Esophagus muscularis mucosa (tissue), 4 donors: ENCODE results near the gene ZNF423. TPM values are rescaled to one million over a fixed set of nuclear protein-coding genes. Genes with fewer than 3 reads are reported as not detected.

Source experiments
- DNase-seq: peaks from one replicate; pipeline ENCODE4 v3.0.0-alpha.2; 2017; ENCODE audit errors: extremely low spot score
- H3K27ac ChIP-seq, 4 donors: fragments of 200-600 bp; sonication (generic); replicated peaks in 1 of 4; 1 replicate in 3 of 4; 2 replicates in 1 of 4; pipeline ENCODE4 v1.5.1; 2016 to 2019; ENCODE audit warnings: mild to moderate bottlenecking in 1 of 4
- H3K27me3 ChIP-seq, 4 donors: fragments of 200-600 bp; sonication (generic); one replicate each; pipeline versions ENCODE4 v1.5.1 to v1.6.0; 2016 to 2019
- H3K36me3 ChIP-seq, 4 donors: fragments of 200-600 bp; sonication (generic); one replicate each; pipeline ENCODE4 v1.5.1; 2016 to 2019
- H3K4me1 ChIP-seq, 4 donors: fragments of 200-600 bp; sonication (generic); one replicate each; pipeline ENCODE4 v1.5.1; 2016 to 2019
- H3K4me3 ChIP-seq, 4 donors: fragments of 200-600 bp; sonication (generic); 1 replicate in 2 of 4; 2 replicates in 2 of 4; pipeline ENCODE4 v1.5.1; 2016 to 2019; ENCODE audit warnings: mild to moderate bottlenecking in 4 of 4, moderate library complexity in 1 of 4
- H3K9me3 ChIP-seq, 4 donors: fragments of 200-600 bp; sonication (generic); 1 replicate in 3 of 4; 2 replicates in 1 of 4; pipeline ENCODE4 v1.5.1; 2016 to 2019
- EP300 ChIP-seq: sonication (generic); formaldehyde crosslinking; IDR thresholded peaks from one replicate; pipeline ENCODE4 v1.6.1; 2017; ENCODE audit warnings: antibody characterized with exemption
- POLR2A ChIP-seq: fragments of 450-650 bp; IDR thresholded peaks from one replicate; pipeline ENCODE4 v1.6.1; 2017; ENCODE audit warnings: antibody characterized with exemption, moderate library complexity, mild to moderate bottlenecking, low read depth
- POLR2AphosphoS5 ChIP-seq, 2 donors: sonication (generic); formaldehyde crosslinking; IDR thresholded peaks; one replicate each; pipeline ENCODE4 v1.6.1; 2017; ENCODE audit warnings: antibody characterized with exemption in 2 of 2
- WGBS: methylation state at CpG from one replicate; pipeline ENCODE4 v1.1.5; 2018; 5-methylcytosine and 5-hydroxymethylcytosine counted together
- intact Hi-C: fragments of 100-400 bp; cut with DNase I; formaldehyde crosslinking; loops from one replicate; pipeline ENCODE4 v1.15.1; 2023
- total RNA-seq, 4 donors: library from RNA; depleted of rRNA; stranded (reverse); fragments of >200 nt; gene quantifications; one replicate each; pipeline versions ENCODE4 v1.1.0 to v1.2.1, GENCODE V29; 2016
- TF ChIP-seq, protein P1 (sequence below), 3 experiments: fragments of 200-600 bp in 2 of 3; fragments of 450-650 bp in 1 of 3; sonication (generic) in 2 of 3; IDR thresholded peaks; one replicate each; pipeline ENCODE4 v1.5.1; 2017 to 2019; ENCODE audit warnings: antibody characterized with exemption in 3 of 3, mild to moderate bottlenecking in 2 of 3, moderate library complexity in 1 of 3

ZNF423 gene
- total RNA-seq, 4 donors from 2014 or later: 8.7 to 22.5 (median 10.3) TPM

GRCh38 chr16:49477250-49477895 lies 378.5 kb downstream of the ZNF423 start:
- Histone ChIP-seq H3K36me3 (no peaks in the 10 kb centered on the region), H3K4me1 (no peaks in the 10 kb centered on the region), H3K9me3 (no peaks in the 10 kb centered on the region), H3K27me3 (no peaks in the 10 kb centered on the region), H3K4me3 (no peak overlapping the region), H3K27ac (no peak overlapping the region)
- DNase-seq: no peak
- intact Hi-C loops: no loop called here
- TF ChIP-seq POLR2A (no peak), EP300 (no peak), POLR2AphosphoS5 (IDR thresholded peaks at IDR 0.05) (no peak)
- TF ChIP-seq, protein P1, sequence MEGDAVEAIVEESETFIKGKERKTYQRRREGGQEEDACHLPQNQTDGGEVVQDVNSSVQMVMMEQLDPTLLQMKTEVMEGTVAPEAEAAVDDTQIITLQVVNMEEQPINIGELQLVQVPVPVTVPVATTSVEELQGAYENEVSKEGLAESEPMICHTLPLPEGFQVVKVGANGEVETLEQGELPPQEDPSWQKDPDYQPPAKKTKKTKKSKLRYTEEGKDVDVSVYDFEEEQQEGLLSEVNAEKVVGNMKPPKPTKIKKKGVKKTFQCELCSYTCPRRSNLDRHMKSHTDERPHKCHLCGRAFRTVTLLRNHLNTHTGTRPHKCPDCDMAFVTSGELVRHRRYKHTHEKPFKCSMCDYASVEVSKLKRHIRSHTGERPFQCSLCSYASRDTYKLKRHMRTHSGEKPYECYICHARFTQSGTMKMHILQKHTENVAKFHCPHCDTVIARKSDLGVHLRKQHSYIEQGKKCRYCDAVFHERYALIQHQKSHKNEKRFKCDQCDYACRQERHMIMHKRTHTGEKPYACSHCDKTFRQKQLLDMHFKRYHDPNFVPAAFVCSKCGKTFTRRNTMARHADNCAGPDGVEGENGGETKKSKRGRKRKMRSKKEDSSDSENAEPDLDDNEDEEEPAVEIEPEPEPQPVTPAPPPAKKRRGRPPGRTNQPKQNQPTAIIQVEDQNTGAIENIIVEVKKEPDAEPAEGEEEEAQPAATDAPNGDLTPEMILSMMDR (IDR thresholded peaks at IDR 0.05): no peak

- intact Hi-C loops: no loop called here
- no peaks in the 10 kb centered on the region for H3K4me1 ChIP-seq
- H3K4me3 ChIP-seq: no peak overlapping the region
- no peaks in the 10 kb centered on the region for H3K36me3 ChIP-seq
- no peak overlapping the region for H3K27ac ChIP-seq
- no peaks in the 10 kb centered on the region for H3K27me3 ChIP-seq
- H3K9me3 ChIP-seq: no peaks in the 10 kb centered on the region
- no peak for DNase-seq
- TF ChIP-seq POLR2AphosphoS5 (IDR thresholded peaks at IDR 0.05): no peak
- TF ChIP-seq POLR2A: no peak
- TF ChIP-seq EP300: no peak
- TF ChIP-seq, protein P1 (IDR thresholded peaks at IDR 0.05): no peak
- WGBS: 89% methylated on average over 11 of the region's 11 CpGs
These were observed 381.2 kb downstream of the ZNF423 start for GRCh38 chr16:49474741-49475140.

GRCh38 chr16:49473773-49474172 lies 382.1 kb downstream of the ZNF423 start:
- TF ChIP-seq, protein P1 (IDR thresholded peaks at IDR 0.05): no peak
- TF ChIP-seq POLR2A (no peak), POLR2AphosphoS5 (IDR thresholded peaks at IDR 0.05) (no peak), EP300 (no peak)
- WGBS: 74% methylated on average over 4 of the region's 5 CpGs
- Histone ChIP-seq H3K9me3 (no peaks in the 10 kb centered on the region), H3K36me3 (no peaks in the 10 kb centered on the region), H3K27ac (no peak overlapping the region), H3K4me3 (no peak overlapping the region), H3K4me1 (no peaks in the 10 kb centered on the region), H3K27me3 (peaks cover 0 to 4% (median 0%) of the 10 kb centered on the region in 4 donors)
- intact Hi-C loops: no loop called here
- DNase-seq: no peak

DNA sequence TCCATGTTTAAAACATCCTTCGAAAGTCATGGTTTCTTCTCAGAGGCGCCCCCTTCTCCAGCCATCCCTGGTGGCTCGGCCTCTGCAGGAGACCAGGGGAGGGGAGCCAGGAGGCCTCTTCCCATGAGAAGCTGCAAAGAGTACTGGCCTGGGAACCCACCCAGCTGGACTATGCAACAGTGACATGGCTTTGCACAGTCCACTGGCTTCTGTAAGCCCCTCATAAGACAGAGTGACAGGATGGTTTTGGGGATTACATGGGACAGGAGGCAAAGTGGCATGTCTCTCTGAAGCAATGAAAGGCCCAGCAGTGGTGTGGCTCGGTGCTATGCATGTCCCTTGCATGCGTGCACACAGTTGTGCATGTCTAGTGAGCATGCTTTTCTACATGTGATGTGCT lies 382.8 kb downstream of the ZNF423 start:
- Histone ChIP-seq H3K36me3 (no peaks in the 10 kb centered on the region), H3K27ac (no peak overlapping the region), H3K4me1 (no peaks in the 10 kb centered on the region), H3K4me3 (no peak overlapping the region), H3K9me3 (no peaks in the 10 kb centered on the region), H3K27me3 (peaks cover 0 to 6% (median 0%) of the 10 kb centered on the region in 4 donors)
- no peak for DNase-seq
- intact Hi-C loops: no loop called here
- 100% methylated on average over 4 of the region's 5 CpGs for WGBS
- TF ChIP-seq, protein P1 (IDR thresholded peaks at IDR 0.05): no peak
- TF ChIP-seq POLR2AphosphoS5 (IDR thresholded peaks at IDR 0.05) (no peak), EP300 (no peak), POLR2A (no peak)

- no peak for TF ChIP-seq POLR2A
- no peak for TF ChIP-seq EP300
- TF ChIP-seq, protein P1 (IDR thresholded peaks at IDR 0.05): no peak
- no peak for TF ChIP-seq POLR2AphosphoS5 (IDR thresholded peaks at IDR 0.05)
- peaks cover 0 to 6% (median 0%) of the 10 kb centered on the region in 4 donors for H3K27me3 ChIP-seq
- WGBS: 87% methylated on average over 8 of the region's 13 CpGs
- H3K9me3 ChIP-seq: no peaks in the 10 kb centered on the region
- no peaks in the 10 kb centered on the region for H3K36me3 ChIP-seq
- intact Hi-C loops: no loop called here
- H3K4me1 ChIP-seq: no peaks in the 10 kb centered on the region
- no peak overlapping the region for H3K4me3 ChIP-seq
- H3K27ac ChIP-seq: no peak overlapping the region
- no peak for DNase-seq
These were observed 383.3 kb downstream of the ZNF423 start for GRCh38 chr16:49472598-49472997.
